Neural cell (in vitro differentiated cells): ENCODE data around the gene SERPINI1. TPM values are rescaled to one million over a fixed set of nuclear protein-coding genes. Genes with fewer than 3 reads are reported as not detected.

Source experiments
- H2AFZ ChIP-seq: fragments of 200-600, 300-800 bp; sonication (generic), shearing (Covaris generic); 2 replicates; pipeline ENCODE4 v1.6.0; 2014; ENCODE audit warnings: low read depth, mild to moderate bottlenecking, antibody characterized with exemption, low read length, moderate library complexity
- H3F3A ChIP-seq: fragments of 200-600 bp; shearing (Covaris generic); 2 replicates; pipeline ENCODE4 v1.6.1; 2016; ENCODE audit warnings: mild to moderate bottlenecking, moderate library complexity, mixed read lengths, antibody characterized with exemption, low read length; ENCODE audit not compliant: insufficient read depth, poor library complexity, severe bottlenecking
- H3K27ac ChIP-seq: fragments of 200-600, 300-800 bp; sonication (generic), shearing (Covaris generic); 2 replicates; pipeline ENCODE4 v1.5.1; 2014; ENCODE audit warnings: mild to moderate bottlenecking, low read length, moderate library complexity
- H3K27me3 ChIP-seq: fragments of 300-800, 200-600 bp; sonication (generic), shearing (Covaris generic); 2 replicates; pipeline ENCODE4 v1.6.0; 2014; ENCODE audit warnings: mild to moderate bottlenecking, low read depth, low read length, moderate library complexity; ENCODE audit not compliant: insufficient read depth
- H3K36me3 ChIP-seq: fragments of 300-800, 200-600 bp; sonication (generic), shearing (Covaris generic); 2 replicates; pipeline ENCODE4 v1.5.1; 2014; ENCODE audit warnings: mild to moderate bottlenecking, antibody characterized with exemption, low read length, moderate library complexity; ENCODE audit not compliant: insufficient read depth
- H3K4me2 ChIP-seq: fragments of 300-800, 200-600 bp; sonication (generic), shearing (Covaris generic); 2 replicates; pipeline ENCODE4 v1.6.0; 2014; ENCODE audit warnings: mild to moderate bottlenecking, low read length
- H3K4me3 ChIP-seq: fragments of 300-800, 200-600 bp; sonication (generic), shearing (Covaris generic); 2 replicates; pipeline ENCODE4 v1.5.1; 2014; ENCODE audit warnings: mild to moderate bottlenecking, low read length, moderate library complexity
- H3K79me2 ChIP-seq: fragments of 200-600 bp; shearing (Covaris generic); replicated peaks from 2 replicates; pipeline ENCODE4 v1.6.0; 2014; ENCODE audit warnings: mild to moderate bottlenecking, low read length, moderate library complexity; ENCODE audit not compliant: insufficient read depth
- H3K9ac ChIP-seq: fragments of 300-800, 200-600 bp; sonication (generic), shearing (Covaris generic); 2 replicates; pipeline ENCODE4 v1.6.1; 2016; ENCODE audit warnings: mild to moderate bottlenecking, low read length, mixed read lengths
- H3K9me2 ChIP-seq: fragments of 200-600 bp; shearing (Covaris generic); 2 replicates; pipeline ENCODE4 v1.6.1; 2016; ENCODE audit warnings: mild to moderate bottlenecking, low read length, mixed read lengths; ENCODE audit not compliant: insufficient read depth
- H3K9me3 ChIP-seq: fragments of 200-600, 300-800 bp; sonication (generic), shearing (Covaris generic); 2 replicates; pipeline ENCODE4 v1.6.1; 2016; ENCODE audit warnings: mild to moderate bottlenecking, mixed run types, low read length, moderate library complexity, mixed read lengths
- H4K20me1 ChIP-seq: fragments of 200-600 bp; shearing (Covaris generic); 2 replicates; pipeline ENCODE4 v1.6.1; 2016; ENCODE audit warnings: mild to moderate bottlenecking, mixed run types; ENCODE audit not compliant: insufficient read depth
- EP300 ChIP-seq: fragments of 450-650 bp; conservative IDR thresholded peaks from 2 replicates; pipeline ENCODE4 v1.6.1; 2014; ENCODE audit warnings: antibody characterized with exemption, mild to moderate bottlenecking, moderate library complexity; ENCODE audit not compliant: poor library complexity, severe bottlenecking
- EZH2 ChIP-seq: fragments of 200-600, 300-800 bp; shearing (Covaris generic), sonication (generic); IDR thresholded peaks from 2 replicates; pipeline ENCODE4 v1.6.1; 2014; ENCODE audit warnings: antibody characterized with exemption, low read length, borderline replicate concordance, mild to moderate bottlenecking; ENCODE audit not compliant: insufficient read depth, poor library complexity, severe bottlenecking
- MXI1 ChIP-seq: fragments of 450-650 bp; conservative IDR thresholded peaks from 2 replicates; pipeline ENCODE4 v1.6.1; 2014; ENCODE audit warnings: antibody characterized with exemption, mild to moderate bottlenecking; ENCODE audit not compliant: poor library complexity, severe bottlenecking
- POLR2AphosphoS5 ChIP-seq: IDR thresholded peaks from 2 replicates; pipeline ENCODE4 v1.6.1; 2012
- RAD21 ChIP-seq: fragments of 450-650 bp; conservative IDR thresholded peaks from 2 replicates; pipeline ENCODE4 v1.6.1; 2014; ENCODE audit warnings: antibody characterized with exemption, mild to moderate bottlenecking, moderate library complexity
- SMC3 ChIP-seq: fragments of 450-650 bp; conservative IDR thresholded peaks from 2 replicates; pipeline ENCODE4 v1.6.1; 2014; ENCODE audit warnings: antibody characterized with exemption, mild to moderate bottlenecking, moderate library complexity; ENCODE audit not compliant: poor library complexity
- TAF1 ChIP-seq: IDR thresholded peaks from 2 replicates; pipeline ENCODE4 v1.6.1; 2012; ENCODE audit warnings: low read depth
- polyA plus RNA-seq: library from polyadenylated mRNA; depleted of rRNA; stranded (reverse); fragments of >200 nt; gene quantifications from 2 replicates; pipeline ENCODE4 v1.2.3, GENCODE V29; 2014
- TF ChIP-seq, protein P1 (sequence below): IDR thresholded peaks from 2 replicates; pipeline ENCODE4 v1.6.1; 2012; ENCODE audit warnings: borderline replicate concordance
- TF ChIP-seq, protein P2 (sequence below): fragments of 450-650 bp; IDR thresholded peaks from 2 replicates; pipeline ENCODE4 v1.5.1; 2014; ENCODE audit warnings: antibody characterized with exemption, mild to moderate bottlenecking, moderate library complexity; ENCODE audit not compliant: poor library complexity, severe bottlenecking

The SERPINI1 gene
- polyA plus RNA-seq, 1 donor from 2014 or later = 150 TPM

- H3F3A ChIP-seq = no peaks in the 10 kb centered on the region
- H3K36me3 ChIP-seq = no peaks in the 10 kb centered on the region
- no peak overlapping the region for H2AFZ ChIP-seq
- TF ChIP-seq TAF1 = no peak
- TF ChIP-seq SMC3 = no peak
- TF ChIP-seq, protein P1, sequence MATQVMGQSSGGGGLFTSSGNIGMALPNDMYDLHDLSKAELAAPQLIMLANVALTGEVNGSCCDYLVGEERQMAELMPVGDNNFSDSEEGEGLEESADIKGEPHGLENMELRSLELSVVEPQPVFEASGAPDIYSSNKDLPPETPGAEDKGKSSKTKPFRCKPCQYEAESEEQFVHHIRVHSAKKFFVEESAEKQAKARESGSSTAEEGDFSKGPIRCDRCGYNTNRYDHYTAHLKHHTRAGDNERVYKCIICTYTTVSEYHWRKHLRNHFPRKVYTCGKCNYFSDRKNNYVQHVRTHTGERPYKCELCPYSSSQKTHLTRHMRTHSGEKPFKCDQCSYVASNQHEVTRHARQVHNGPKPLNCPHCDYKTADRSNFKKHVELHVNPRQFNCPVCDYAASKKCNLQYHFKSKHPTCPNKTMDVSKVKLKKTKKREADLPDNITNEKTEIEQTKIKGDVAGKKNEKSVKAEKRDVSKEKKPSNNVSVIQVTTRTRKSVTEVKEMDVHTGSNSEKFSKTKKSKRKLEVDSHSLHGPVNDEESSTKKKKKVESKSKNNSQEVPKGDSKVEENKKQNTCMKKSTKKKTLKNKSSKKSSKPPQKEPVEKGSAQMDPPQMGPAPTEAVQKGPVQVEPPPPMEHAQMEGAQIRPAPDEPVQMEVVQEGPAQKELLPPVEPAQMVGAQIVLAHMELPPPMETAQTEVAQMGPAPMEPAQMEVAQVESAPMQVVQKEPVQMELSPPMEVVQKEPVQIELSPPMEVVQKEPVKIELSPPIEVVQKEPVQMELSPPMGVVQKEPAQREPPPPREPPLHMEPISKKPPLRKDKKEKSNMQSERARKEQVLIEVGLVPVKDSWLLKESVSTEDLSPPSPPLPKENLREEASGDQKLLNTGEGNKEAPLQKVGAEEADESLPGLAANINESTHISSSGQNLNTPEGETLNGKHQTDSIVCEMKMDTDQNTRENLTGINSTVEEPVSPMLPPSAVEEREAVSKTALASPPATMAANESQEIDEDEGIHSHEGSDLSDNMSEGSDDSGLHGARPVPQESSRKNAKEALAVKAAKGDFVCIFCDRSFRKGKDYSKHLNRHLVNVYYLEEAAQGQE = no peak
- no peak for TF ChIP-seq RAD21
- no peak for TF ChIP-seq EZH2
- no peak for TF ChIP-seq MXI1
- TF ChIP-seq, protein P2, sequence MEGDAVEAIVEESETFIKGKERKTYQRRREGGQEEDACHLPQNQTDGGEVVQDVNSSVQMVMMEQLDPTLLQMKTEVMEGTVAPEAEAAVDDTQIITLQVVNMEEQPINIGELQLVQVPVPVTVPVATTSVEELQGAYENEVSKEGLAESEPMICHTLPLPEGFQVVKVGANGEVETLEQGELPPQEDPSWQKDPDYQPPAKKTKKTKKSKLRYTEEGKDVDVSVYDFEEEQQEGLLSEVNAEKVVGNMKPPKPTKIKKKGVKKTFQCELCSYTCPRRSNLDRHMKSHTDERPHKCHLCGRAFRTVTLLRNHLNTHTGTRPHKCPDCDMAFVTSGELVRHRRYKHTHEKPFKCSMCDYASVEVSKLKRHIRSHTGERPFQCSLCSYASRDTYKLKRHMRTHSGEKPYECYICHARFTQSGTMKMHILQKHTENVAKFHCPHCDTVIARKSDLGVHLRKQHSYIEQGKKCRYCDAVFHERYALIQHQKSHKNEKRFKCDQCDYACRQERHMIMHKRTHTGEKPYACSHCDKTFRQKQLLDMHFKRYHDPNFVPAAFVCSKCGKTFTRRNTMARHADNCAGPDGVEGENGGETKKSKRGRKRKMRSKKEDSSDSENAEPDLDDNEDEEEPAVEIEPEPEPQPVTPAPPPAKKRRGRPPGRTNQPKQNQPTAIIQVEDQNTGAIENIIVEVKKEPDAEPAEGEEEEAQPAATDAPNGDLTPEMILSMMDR = no peak
- no peak for TF ChIP-seq POLR2AphosphoS5
- TF ChIP-seq EP300 = no peak
- H3K4me2 ChIP-seq = no peak overlapping the region
- no peaks in the 10 kb centered on the region for H3K9me3 ChIP-seq
- H3K4me3 ChIP-seq = no peak overlapping the region
- H3K9ac ChIP-seq = no peak overlapping the region
- H3K9me2 ChIP-seq = no peaks in the 10 kb centered on the region
- no peaks in the 10 kb centered on the region for H3K27me3 ChIP-seq
- no peaks in the 10 kb centered on the region for H3K79me2 ChIP-seq
- H4K20me1 ChIP-seq = no peaks in the 10 kb centered on the region
- H3K27ac ChIP-seq = no peak overlapping the region
Measured at GRCh38 chr3:167844528-167844927, 109.0 kb downstream of the SERPINI1 start.

- H2AFZ ChIP-seq = no peak overlapping the region
- TF ChIP-seq SMC3 (no peak), EP300 (no peak), TAF1 (no peak), EZH2 (no peak)
Measured at GRCh38 chr3:167851171-167851570, 115.7 kb downstream of the SERPINI1 start.

More at GRCh38 chr3:167851171-167851570, 115.7 kb downstream of the SERPINI1 start:
- no peaks in the 10 kb centered on the region for H3K9me2 ChIP-seq
- no peaks in the 10 kb centered on the region for H3K9me3 ChIP-seq
- H3K27me3 ChIP-seq = no peaks in the 10 kb centered on the region
- no peak overlapping the region for H3K4me3 ChIP-seq
- H3K79me2 ChIP-seq = no peaks in the 10 kb centered on the region
- no peak overlapping the region for H3K4me2 ChIP-seq
- H3K9ac ChIP-seq = no peak overlapping the region
- H4K20me1 ChIP-seq = no peaks in the 10 kb centered on the region
- no peaks in the 10 kb centered on the region for H3K36me3 ChIP-seq
- no peak overlapping the region for H3K27ac ChIP-seq
- peaks cover 2% of the 10 kb centered on the region for H3F3A ChIP-seq
